Mucosa of rectum (tissue), 2 donors: ENCODE results near the gene ATP6V1D.
"Not testable (repeated sequence)": the region's sequence is repeated elsewhere in the genome, so short reads cannot be mapped to it uniquely, and the experiment has no call there.

Experiments
- H3K27ac ChIP-seq, 2 donors: one replicate each; pipeline ENCODE4 v1.7.0; 2013; ENCODE audit warnings: inconsistent platforms in 2 of 2, low read depth in 2 of 2, low read length in 2 of 2
- H3K27me3 ChIP-seq, 2 donors: one replicate each; pipeline ENCODE4 v1.7.0; 2013; ENCODE audit warnings: low read length in 2 of 2; ENCODE audit not compliant: control insufficient read depth in 2 of 2, insufficient read depth in 2 of 2
- H3K36me3 ChIP-seq, 2 donors: one replicate each; pipeline ENCODE4 v1.7.0; 2013; ENCODE audit warnings: low read length in 2 of 2; ENCODE audit not compliant: control insufficient read depth in 2 of 2, insufficient read depth in 2 of 2
- H3K4me1 ChIP-seq, 2 donors: one replicate each; pipeline ENCODE4 v1.7.0; 2013; ENCODE audit warnings: low read length in 2 of 2, mild to moderate bottlenecking in 1 of 2; ENCODE audit not compliant: control insufficient read depth in 2 of 2, insufficient read depth in 2 of 2
- H3K4me3 ChIP-seq, 2 donors: one replicate each; pipeline ENCODE4 v1.7.0; 2013; ENCODE audit warnings: low read length in 2 of 2
- H3K9ac ChIP-seq, 2 donors: one replicate each; pipeline ENCODE4 v1.7.0; 2013; ENCODE audit warnings: low read length in 2 of 2, low read depth in 1 of 2, mild to moderate bottlenecking in 1 of 2
- H3K9me3 ChIP-seq, 2 donors: one replicate each; pipeline ENCODE4 v1.7.0; 2013; ENCODE audit warnings: low read length in 2 of 2; ENCODE audit not compliant: control insufficient read depth in 2 of 2
- donor health status: healthy.
- donor health status: Normal muscosa, but diverticular disease.

The ATP6V1D gene

DNA sequence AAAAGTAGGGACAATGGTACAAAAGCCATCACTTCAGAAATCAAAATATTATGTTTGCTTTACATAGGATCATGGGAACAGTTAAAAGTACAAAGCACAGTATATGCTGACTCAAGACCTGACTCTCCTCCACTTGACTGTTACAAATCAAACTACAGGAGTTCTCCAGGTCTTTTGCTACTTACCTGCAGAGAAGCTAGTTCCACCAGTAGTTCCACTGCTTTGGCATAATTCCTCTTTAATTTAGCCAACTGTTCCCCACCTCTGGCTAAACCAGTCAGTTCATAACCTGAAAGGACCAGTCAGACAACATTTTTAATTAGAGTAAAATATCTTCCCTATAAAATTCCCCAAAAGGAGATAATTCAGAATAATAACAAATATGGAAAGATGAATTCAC lies 14.0 kb downstream of the ATP6V1D start:
- no peaks in the 10 kb centered on the region for H3K27me3 ChIP-seq
- H3K9ac ChIP-seq, result no peak overlapping the region
- no peak overlapping the region for H3K27ac ChIP-seq
- H3K9me3 ChIP-seq, result no peaks in the 10 kb centered on the region
- H3K4me3 ChIP-seq, result no peak overlapping the region
- no peaks in the 10 kb centered on the region for H3K4me1 ChIP-seq
- peaks cover 46 to 51% of the 10 kb centered on the region in 2 donors for H3K36me3 ChIP-seq

DNA sequence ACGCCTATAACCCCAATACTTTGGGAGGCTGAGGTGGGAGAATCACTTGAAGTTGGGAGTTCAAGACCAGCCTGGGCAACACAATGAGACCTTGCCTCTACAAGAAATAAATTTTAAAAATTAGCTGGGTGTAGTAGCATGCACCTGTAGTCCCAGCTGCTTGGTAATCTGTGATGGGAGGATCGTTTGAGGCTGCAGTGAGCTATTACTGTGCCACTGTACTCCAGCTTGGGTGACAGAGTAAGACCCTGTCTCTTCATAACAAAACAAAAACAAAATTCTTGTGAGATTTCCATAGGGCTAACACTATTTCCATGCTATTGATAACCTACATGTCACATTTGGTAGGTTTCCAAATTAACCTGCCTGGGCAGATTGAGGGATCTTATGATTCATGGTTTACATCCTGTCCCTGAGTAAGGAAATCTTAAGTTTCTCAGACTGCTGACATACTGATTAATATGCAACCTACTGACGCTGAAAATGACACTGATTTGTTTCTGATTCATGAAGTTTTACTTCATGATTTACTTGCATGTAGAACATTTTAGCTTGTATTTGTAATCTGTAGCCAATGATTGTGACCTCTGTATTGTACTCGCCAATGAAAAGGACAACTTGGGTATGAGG lies 15.9 kb downstream of the ATP6V1D start:
- H3K36me3 ChIP-seq, result peaks cover 37 to 50% of the 10 kb centered on the region in 2 donors

DNA sequence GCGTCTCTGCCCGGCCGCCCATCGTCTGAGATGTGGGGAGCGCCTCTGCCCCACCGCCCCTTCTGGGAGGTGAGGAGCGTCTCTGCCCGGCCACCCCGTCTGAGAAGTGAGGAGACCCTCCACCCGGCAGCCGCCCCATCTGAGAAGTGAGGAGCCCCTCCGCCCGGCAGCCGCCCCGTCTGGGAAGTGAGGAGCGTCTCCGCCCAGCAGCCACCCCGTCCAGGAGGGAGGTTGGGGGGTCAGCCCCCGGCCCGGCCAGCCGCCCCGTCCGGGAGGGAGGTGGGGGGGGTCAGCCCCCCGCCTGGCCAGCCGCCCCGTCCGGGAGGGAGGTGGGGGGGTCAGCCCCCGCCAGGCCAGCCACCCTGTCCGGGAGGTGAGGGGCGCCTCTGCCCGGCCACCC lies 18.4 kb downstream of the ATP6V1D start:
- not testable (repeated sequence) for H3K27me3 ChIP-seq, H3K4me1 ChIP-seq, H3K9ac ChIP-seq, H3K9me3 ChIP-seq, H3K4me3 ChIP-seq, H3K27ac ChIP-seq
- H3K36me3 ChIP-seq, result peaks cover 46 to 65% of the 10 kb centered on the region in 2 donors

More for the DNA sequence above, 15.9 kb downstream of the ATP6V1D start:
- Histone ChIP-seq H3K9ac (no peak overlapping the region), H3K9me3 (no peaks in the 10 kb centered on the region), H3K4me3 (no peak overlapping the region), H3K4me1 (no peaks in the 10 kb centered on the region), H3K27ac (no peak overlapping the region), H3K27me3 (no peaks in the 10 kb centered on the region)

DNA sequence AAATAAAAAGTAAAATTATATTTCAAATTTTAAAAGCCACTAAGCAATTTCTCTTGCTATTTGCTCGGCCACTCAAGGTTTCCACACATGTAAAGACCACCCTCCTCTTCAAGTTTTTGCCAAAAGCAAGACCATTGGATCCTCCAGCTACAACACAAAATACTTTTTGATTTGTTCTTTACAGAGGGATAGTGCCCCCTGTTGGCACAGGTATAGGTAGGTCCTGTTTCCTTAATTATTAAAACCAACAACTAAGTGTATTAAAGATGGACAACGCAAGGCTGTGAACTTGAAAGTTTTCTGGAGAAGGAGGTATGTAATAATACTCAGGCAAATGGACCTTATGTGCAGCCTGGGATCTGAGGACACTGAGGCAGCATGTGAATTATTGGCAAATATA lies 23.8 kb downstream of the ATP6V1D start:
- Histone ChIP-seq H3K27me3 (no peaks in the 10 kb centered on the region), H3K36me3 (peaks cover 58 to 81% of the 10 kb centered on the region in 2 donors), H3K9ac (no peak overlapping the region), H3K27ac (no peak overlapping the region), H3K9me3 (no peaks in the 10 kb centered on the region), H3K4me1 (no peaks in the 10 kb centered on the region), H3K4me3 (no peak overlapping the region)

DNA sequence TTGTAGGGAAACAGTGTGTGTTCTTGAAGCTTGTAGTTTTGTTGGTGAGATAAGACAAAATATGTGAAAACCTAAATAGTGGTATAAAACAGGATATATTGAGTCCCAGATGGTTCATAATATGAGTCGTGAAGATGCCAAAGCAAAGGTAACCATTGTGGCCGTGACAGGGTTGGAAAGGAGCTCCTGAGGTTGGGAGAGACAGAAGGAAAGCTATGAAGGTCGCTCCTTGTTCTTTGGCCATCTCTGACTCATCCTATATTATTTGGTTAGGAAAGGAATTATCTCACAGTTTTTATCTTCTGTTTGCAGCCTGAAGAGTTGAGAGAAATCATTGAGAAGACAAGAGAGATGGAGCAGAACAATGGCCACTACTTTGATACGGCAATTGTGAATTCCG lies 27.1 kb downstream of the ATP6V1D start:
- Histone ChIP-seq H3K27me3 (no peaks in the 10 kb centered on the region), H3K9me3 (no peaks in the 10 kb centered on the region), H3K4me3 (no peak overlapping the region), H3K27ac (no peak overlapping the region), H3K36me3 (peaks cover 40 to 53% of the 10 kb centered on the region in 2 donors), H3K9ac (no peak overlapping the region), H3K4me1 (no peaks in the 10 kb centered on the region)

DNA sequence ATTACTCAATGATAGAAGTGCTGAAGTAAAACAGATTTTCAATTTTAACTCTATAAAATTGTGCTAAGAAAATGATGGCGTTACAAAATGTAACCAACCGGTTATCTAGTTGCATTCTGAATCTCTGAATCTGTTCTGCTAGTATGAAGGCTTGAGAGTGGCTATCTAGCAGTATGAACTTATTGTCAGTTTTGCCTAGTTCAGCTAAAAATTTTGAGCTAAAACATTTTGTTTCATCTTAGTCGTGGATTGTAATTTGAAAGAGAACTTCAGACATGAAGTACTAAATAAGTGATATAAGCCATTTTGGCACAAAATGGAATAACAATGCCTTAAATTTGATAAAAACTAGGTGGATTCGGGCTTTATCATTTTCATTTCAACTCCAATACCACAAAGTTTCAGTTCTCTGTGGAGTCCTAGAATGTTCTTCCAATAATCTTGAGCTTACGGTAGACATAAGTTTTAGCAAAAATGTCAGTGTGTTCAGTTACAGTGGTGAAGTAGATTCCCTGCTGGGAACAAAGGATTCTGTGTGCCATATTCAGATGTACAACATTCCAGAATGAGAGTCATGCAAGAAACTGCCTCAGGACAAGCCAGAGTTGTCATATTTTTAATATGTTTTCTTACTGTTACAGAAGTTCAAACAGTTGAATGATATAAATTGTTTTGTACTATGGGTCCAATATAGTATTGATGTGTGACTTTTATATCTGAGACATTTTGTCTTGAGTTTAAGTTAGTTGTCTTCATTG lies 28.1 kb downstream of the ATP6V1D start:
- Histone ChIP-seq H3K27ac (no peak overlapping the region), H3K9ac (no peak overlapping the region), H3K27me3 (no peaks in the 10 kb centered on the region), H3K9me3 (no peaks in the 10 kb centered on the region), H3K4me3 (no peak overlapping the region), H3K36me3 (peaks cover 38 to 45% of the 10 kb centered on the region in 2 donors), H3K4me1 (no peaks in the 10 kb centered on the region)

DNA sequence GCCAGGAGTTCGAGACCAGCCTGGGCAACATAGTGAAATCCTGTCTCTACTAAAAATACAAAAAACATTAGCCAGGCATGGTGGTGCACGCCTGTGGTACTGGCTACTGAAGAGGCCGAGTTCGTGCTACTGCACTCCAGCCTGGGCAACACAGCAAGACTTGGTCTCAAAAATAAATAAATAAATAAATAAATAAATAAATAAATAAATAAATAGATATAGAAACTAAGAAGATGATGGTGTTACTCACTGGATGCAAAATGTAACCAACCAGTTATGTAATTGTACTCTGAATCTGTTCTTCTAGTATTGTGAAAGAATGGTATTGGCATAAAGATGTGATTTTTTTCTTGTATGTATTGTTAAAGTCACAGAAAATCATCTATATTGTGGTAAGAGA lies 29.9 kb downstream of the ATP6V1D start:
- H3K9me3 ChIP-seq, H3K27me3 ChIP-seq, H3K4me1 ChIP-seq, H3K27ac ChIP-seq, H3K9ac ChIP-seq, H3K4me3 ChIP-seq: not testable (repeated sequence)
- peaks cover 34% of the 10 kb centered on the region in 2 donors for H3K36me3 ChIP-seq

DNA sequence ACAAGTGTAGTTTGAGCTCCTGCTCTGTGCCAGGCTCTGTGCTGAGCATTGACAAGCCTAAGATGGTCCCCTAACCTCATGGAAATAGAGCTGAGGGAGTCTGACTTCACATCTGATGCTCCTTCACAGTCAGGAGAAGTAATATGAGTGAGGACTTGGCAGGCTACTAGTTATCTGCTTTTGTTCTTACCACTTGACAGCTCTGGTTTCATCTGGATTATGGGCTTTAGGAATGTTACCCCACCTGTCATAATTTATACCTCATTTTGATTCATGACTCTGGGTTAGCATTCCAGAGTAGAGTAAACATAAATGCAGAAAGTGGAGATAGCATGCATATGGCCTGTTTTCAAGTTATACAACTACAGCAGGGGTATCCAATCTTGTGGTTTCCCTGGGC lies 40.5 kb downstream of the ATP6V1D start:
- H3K27ac ChIP-seq, result no peak overlapping the region
- no peak overlapping the region for H3K9ac ChIP-seq
- peaks cover 17 to 25% of the 10 kb centered on the region in 2 donors for H3K36me3 ChIP-seq
- H3K27me3 ChIP-seq, result no peaks in the 10 kb centered on the region
- no peak overlapping the region for H3K4me3 ChIP-seq
- no peaks in the 10 kb centered on the region for H3K4me1 ChIP-seq
- H3K9me3 ChIP-seq, result no peaks in the 10 kb centered on the region

DNA sequence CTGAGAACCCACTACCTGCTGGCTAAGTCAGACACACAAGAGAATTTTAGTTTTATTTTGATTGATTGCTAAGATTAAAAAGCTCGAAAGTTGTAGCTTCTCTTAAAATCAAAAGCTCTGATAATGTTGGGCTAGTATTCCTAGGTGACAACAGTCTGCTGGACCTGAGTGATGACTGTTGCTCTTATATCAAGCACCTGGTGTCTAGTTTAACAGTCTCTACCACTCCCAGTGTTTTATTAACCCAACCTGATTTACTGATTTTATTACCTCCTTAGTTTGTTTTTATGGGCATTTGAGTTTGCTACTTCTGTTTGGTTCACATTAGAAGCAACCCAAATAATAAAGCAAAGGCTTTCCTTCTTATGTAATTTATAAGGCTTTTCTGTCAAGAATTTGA lies 41.8 kb downstream of the ATP6V1D start:
- Histone ChIP-seq H3K9ac (no peak overlapping the region), H3K4me3 (no peak overlapping the region), H3K27ac (no peak overlapping the region), H3K36me3 (peaks cover 22 to 24% of the 10 kb centered on the region in 2 donors), H3K9me3 (no peaks in the 10 kb centered on the region), H3K4me1 (no peaks in the 10 kb centered on the region), H3K27me3 (no peaks in the 10 kb centered on the region)

DNA sequence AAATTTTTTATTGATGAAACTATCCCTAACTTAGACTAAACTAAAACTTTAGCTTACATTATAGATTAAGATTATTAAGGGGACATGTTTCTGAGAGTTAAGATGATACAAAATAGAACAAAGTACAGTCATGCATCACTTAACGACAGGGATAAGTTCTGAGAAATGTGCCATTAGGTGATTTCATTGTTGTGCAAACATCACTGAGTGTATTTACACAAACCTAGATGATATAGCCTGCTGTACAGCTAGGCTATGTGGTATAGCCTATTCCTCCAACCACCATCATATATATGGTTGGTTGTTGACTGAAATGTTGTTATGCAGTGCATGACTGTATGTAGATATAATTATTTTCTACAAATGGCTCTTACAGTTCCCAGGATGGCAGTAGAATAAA lies 46.5 kb downstream of the ATP6V1D start:
- H3K27me3 ChIP-seq, result no peaks in the 10 kb centered on the region

More for the DNA sequence above, 46.5 kb downstream of the ATP6V1D start:
- Histone ChIP-seq H3K4me3 (no peak overlapping the region), H3K4me1 (no peaks in the 10 kb centered on the region), H3K36me3 (peaks cover 5 to 18% of the 10 kb centered on the region in 2 donors), H3K27ac (no peak overlapping the region), H3K9me3 (no peaks in the 10 kb centered on the region), H3K9ac (no peak overlapping the region)
